Activated naive CD8-positive, alpha-beta T cell (primary cell): ENCODE data around the gene CLOCK.
A peak's percentile ranks its signal among the peaks of the same experiment; 100 is the strongest.
"Not testable (repeated sequence)": the region's sequence is repeated elsewhere in the genome, so short reads cannot be mapped to it uniquely, and the experiment has no call there.

Experiments used
- H3K27ac Mint-ChIP-seq: one replicate; pipeline ENCODE4 v1.8.0; 2021; ENCODE audit warnings: mixed read lengths
- H3K27me3 Mint-ChIP-seq: one replicate; pipeline ENCODE4 v1.8.0; 2021; ENCODE audit warnings: mixed read lengths
- H3K36me3 Mint-ChIP-seq: one replicate; pipeline ENCODE4 v1.8.0; 2021; ENCODE audit warnings: mixed read lengths
- H3K4me1 Mint-ChIP-seq: one replicate; pipeline ENCODE4 v1.8.0; 2021; ENCODE audit warnings: low read depth, mixed read lengths
- H3K4me3 Mint-ChIP-seq: one replicate; pipeline ENCODE4 v1.8.0; 2021; ENCODE audit warnings: mild to moderate bottlenecking, mixed read lengths
- H3K9me3 Mint-ChIP-seq: one replicate; pipeline ENCODE4 v1.8.0; 2021; ENCODE audit warnings: low read depth, mixed read lengths

CLOCK gene, protein sequence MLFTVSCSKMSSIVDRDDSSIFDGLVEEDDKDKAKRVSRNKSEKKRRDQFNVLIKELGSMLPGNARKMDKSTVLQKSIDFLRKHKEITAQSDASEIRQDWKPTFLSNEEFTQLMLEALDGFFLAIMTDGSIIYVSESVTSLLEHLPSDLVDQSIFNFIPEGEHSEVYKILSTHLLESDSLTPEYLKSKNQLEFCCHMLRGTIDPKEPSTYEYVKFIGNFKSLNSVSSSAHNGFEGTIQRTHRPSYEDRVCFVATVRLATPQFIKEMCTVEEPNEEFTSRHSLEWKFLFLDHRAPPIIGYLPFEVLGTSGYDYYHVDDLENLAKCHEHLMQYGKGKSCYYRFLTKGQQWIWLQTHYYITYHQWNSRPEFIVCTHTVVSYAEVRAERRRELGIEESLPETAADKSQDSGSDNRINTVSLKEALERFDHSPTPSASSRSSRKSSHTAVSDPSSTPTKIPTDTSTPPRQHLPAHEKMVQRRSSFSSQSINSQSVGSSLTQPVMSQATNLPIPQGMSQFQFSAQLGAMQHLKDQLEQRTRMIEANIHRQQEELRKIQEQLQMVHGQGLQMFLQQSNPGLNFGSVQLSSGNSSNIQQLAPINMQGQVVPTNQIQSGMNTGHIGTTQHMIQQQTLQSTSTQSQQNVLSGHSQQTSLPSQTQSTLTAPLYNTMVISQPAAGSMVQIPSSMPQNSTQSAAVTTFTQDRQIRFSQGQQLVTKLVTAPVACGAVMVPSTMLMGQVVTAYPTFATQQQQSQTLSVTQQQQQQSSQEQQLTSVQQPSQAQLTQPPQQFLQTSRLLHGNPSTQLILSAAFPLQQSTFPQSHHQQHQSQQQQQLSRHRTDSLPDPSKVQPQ

DNA sequence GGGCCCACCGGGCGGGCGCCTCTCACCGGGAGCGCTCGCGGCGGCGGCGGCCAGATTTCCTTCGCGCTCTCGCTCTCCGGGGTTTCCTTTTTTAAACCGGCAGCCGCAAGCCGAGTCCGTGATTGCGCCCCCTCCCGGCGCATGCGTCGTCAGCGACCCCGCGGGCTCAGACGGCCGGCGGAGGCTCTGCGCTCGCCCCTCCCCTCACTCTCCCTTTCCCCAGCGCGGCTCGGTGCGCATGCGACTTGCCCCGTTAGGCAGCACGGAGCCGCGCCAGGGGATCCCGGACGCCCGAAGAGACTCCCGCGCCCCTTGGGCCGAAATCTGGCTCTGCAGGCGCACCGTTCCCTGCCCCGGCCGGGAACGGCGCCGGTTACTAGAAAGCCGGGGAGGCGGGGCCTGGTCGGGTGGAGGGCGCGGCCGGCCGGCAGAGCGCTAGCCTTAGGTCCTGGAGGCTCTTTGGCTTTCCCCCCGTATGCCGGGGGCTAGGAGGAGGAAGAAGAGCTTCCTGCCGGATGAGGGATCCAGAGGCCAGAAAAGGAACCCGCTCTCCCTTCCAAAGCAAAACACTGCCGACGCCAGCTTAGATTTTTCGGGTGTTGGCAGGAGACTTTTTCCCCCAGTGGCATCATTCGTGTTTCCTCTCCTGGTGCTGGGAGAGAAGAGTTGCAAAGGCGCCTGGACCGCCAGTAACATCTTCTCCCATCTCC is at the start of gene CLOCK:
Gene CLOCK, minus strand, starts transcription at position 154 of the 710 bp plus-strand sequence. CDS start 64,124 bp downstream, outside the sequence.
- H3K9me3 Mint-ChIP-seq: no peaks in the 10 kb centered on the region
- no peaks in the 10 kb centered on the region for H3K36me3 Mint-ChIP-seq
- peak within 1 kb of the TSS; percentile 95 for H3K4me3 Mint-ChIP-seq
- peak within 1 kb of the TSS; percentile 91 for H3K27ac Mint-ChIP-seq
- no peaks in the 10 kb centered on the region for H3K27me3 Mint-ChIP-seq
- H3K4me1 Mint-ChIP-seq: peaks cover 49% of the 10 kb centered on the region

DNA sequence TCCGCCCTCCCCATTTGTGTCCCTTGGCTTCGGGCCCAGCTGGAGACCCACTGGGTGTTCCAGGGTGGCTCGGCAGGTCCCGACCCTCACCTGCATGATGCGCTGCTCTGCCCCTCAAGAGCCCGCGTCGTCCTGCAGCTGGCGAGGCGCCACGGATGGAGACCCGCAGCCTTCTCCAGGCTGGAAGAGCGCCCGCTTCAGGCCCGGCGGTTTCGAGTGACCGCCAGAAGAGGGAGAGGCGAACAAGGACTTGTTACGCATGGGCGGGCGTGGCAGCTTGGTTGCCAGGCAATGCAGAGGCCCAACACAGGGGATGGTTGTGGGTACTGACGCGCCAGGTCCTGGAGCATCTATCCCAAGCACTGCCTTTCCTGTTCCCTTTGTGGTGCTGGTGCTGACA is 45.3 kb upstream of the CLOCK start, which contains the start of gene PDCL2:
Gene PDCL2, minus strand, starts transcription at position 232 of the 400 bp plus-strand sequence. Its CDS starts 136 bp downstream, at position 96.
- no peak within 1 kb of the TSS for H3K27ac Mint-ChIP-seq
- H3K27me3 Mint-ChIP-seq: peaks cover 5% of the 10 kb centered on the region
- no peak within 1 kb of the TSS for H3K4me3 Mint-ChIP-seq

DNA sequence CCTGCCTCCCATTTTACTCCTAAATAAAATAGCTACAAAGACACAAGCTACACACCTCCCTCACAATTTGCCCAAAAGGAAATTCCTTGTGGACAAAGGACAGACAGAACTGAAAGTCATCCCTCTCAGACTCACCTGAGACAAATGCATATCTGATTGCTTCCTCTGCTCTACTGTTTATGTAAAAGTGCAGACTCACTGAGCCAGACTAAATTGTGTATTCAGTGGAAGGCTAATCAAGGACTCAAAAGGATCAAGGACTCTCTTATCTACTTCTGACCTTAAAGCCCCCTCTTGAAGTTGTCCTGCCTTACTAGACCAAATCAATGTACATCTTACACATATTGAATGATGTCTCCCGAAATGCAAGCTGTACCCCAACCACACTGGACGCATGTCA is 41.5 kb upstream of the CLOCK start:
- Mint-ChIP-seq H3K4me3 (no peak overlapping the region), H3K27me3 (peaks cover 7% of the 10 kb centered on the region), H3K4me1 (no peaks in the 10 kb centered on the region)

More for the DNA sequence above, 45.3 kb upstream of the CLOCK start, which contains the start of gene PDCL2:
- H3K36me3 Mint-ChIP-seq: no peaks in the 10 kb centered on the region
- H3K9me3 Mint-ChIP-seq: no peaks in the 10 kb centered on the region
- H3K4me1 Mint-ChIP-seq: no peaks in the 10 kb centered on the region

DNA sequence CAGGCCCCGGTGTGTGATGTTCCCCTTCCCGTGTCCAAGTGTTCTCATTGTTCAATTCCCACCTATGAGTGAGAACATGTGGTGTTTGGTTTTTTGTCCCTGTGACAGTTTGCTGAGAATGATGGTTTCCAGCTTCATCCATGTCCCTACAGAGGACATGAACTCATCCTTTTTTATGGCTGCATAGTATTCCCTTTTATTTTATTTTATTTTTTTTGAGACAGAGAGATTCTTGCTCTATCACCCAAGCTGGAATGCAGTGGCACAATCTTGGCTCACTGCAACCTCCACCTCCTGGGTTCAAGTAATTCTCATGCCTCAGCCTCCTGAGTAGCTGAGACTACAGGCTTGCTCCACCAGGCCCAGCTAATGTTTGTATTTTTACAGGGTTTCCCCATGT is 36.1 kb upstream of the CLOCK start:
- not testable (repeated sequence) for H3K4me3 Mint-ChIP-seq, H3K9me3 Mint-ChIP-seq, H3K4me1 Mint-ChIP-seq, H3K27ac Mint-ChIP-seq, H3K27me3 Mint-ChIP-seq, H3K36me3 Mint-ChIP-seq

More for the DNA sequence above, 41.5 kb upstream of the CLOCK start:
- Mint-ChIP-seq H3K36me3 (no peaks in the 10 kb centered on the region), H3K9me3 (peaks cover 6% of the 10 kb centered on the region), H3K27ac (no peak overlapping the region)

DNA sequence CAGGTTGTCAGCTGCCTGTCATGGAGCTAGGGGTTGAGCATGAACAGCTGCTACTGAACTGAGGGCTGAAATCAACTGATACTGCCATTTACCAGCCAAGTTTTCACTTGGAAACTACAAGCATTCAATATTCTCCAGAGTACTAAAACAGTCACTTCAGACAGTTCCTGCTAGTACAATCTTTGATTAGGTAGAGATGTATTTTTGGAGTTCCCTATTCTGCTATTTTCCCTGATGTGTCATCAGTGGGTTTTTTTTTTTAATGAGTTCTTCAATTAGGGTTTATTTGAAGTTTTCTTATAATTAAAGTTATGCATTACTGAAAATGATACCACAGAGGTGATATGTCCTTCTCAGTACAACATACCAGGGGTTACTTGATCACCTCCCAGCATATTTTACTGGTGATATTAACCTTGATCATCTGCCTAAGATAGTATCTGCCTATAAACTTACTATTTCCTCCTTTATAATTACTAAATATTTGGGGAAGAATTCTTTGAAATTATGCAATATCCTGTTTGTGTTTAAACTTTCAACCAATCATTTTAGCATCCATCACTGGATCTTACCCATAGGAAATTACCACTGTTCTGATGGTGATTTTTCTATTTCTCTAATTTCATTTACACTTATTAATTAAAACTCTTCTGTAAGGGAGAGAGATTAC is 31.8 kb upstream of the CLOCK start:
- H3K27me3 Mint-ChIP-seq: no peaks in the 10 kb centered on the region
- H3K4me1 Mint-ChIP-seq: no peaks in the 10 kb centered on the region
- peaks cover 19% of the 10 kb centered on the region for H3K9me3 Mint-ChIP-seq
- H3K36me3 Mint-ChIP-seq: peaks cover 13% of the 10 kb centered on the region
- no peak overlapping the region for H3K27ac Mint-ChIP-seq
- H3K4me3 Mint-ChIP-seq: no peak overlapping the region

DNA sequence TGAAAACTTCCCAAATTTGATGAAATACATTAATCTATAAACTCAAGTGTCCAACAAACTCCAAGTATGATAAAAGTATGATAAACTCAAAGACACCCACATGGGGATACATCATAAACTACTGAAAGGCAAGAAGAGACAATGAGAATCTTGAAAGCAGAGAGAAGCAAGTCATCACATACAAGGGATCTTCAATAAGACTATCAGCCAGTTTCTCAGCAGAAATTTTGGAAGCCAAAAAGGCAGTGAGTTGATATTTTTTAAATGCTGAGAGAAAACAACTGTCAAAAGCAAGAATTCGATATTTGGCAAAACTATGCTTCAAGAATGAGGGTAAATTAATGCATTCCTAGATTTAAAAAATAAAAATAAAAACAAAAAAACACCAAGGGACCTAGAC is 28.8 kb upstream of the CLOCK start:
- H3K9me3 Mint-ChIP-seq: peaks cover 16% of the 10 kb centered on the region
- no peak overlapping the region for H3K27ac Mint-ChIP-seq
- H3K4me1 Mint-ChIP-seq: no peaks in the 10 kb centered on the region
- no peak overlapping the region for H3K4me3 Mint-ChIP-seq
- peaks cover 13% of the 10 kb centered on the region for H3K36me3 Mint-ChIP-seq
- no peaks in the 10 kb centered on the region for H3K27me3 Mint-ChIP-seq

DNA sequence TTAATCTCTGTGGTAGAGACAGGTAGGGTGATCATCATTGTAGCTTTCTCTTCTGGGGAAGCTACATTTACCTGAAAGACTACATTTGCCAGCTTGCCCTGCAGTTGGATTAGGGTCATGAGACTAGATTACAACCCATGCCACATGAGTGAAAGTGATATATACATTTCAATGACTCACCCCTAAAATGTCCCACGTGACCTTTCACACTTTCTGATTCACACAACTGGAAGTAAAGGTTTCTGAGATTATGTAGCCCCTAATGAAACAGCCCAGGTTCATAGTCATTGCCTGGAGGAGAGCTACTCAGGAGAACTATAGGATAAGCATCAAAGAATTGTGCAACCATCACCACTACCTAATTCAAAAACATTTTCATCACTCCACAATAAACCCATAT is 27.5 kb upstream of the CLOCK start:
- H3K4me3 Mint-ChIP-seq: no peak overlapping the region
- peaks cover 13% of the 10 kb centered on the region for H3K36me3 Mint-ChIP-seq
- no peaks in the 10 kb centered on the region for H3K4me1 Mint-ChIP-seq
- peaks cover 16% of the 10 kb centered on the region for H3K9me3 Mint-ChIP-seq
- no peaks in the 10 kb centered on the region for H3K27me3 Mint-ChIP-seq
- no peak overlapping the region for H3K27ac Mint-ChIP-seq

GRCh38 chr4:55571806-55572205 is 25.1 kb upstream of the CLOCK start:
- Mint-ChIP-seq H3K27me3 (no peaks in the 10 kb centered on the region), H3K4me3 (no peak overlapping the region), H3K4me1 (no peaks in the 10 kb centered on the region), H3K36me3 (peaks cover 13% of the 10 kb centered on the region), H3K27ac (no peak overlapping the region), H3K9me3 (peaks cover 12% of the 10 kb centered on the region)

- Mint-ChIP-seq H3K27ac (no peak overlapping the region), H3K4me1 (no peaks in the 10 kb centered on the region), H3K36me3 (no peaks in the 10 kb centered on the region), H3K9me3 (no peaks in the 10 kb centered on the region), H3K27me3 (no peaks in the 10 kb centered on the region), H3K4me3 (no peak overlapping the region)
Observed at GRCh38 chr4:55568905-55569504, 22.3 kb upstream of the CLOCK start.

DNA sequence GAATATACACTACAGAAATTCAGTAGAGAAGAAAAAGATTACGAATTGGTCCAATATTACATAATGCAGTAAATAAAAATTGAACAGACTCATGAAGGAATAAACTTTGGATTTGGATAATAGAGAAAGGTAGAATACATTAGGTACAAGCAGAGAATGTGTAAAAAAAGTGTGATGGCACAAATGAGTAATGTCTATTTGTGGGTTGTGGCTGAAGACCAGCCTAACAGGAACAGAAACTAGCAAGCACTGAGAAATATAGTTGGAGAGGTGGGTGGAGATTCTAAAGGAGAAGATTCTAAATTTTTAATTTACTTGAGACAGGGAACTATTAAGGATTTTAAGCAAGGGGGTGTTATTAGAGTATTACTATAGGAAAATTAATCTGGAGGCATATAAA is 15.2 kb upstream of the CLOCK start:
- no peak overlapping the region for H3K4me3 Mint-ChIP-seq
- no peaks in the 10 kb centered on the region for H3K36me3 Mint-ChIP-seq
- peak overlapping the region; percentile 1 for H3K27ac Mint-ChIP-seq
- peaks cover 7% of the 10 kb centered on the region for H3K4me1 Mint-ChIP-seq
- no peaks in the 10 kb centered on the region for H3K9me3 Mint-ChIP-seq
- H3K27me3 Mint-ChIP-seq: peaks cover 4% of the 10 kb centered on the region

- Mint-ChIP-seq H3K36me3 (no peaks in the 10 kb centered on the region), H3K4me3 (no peak overlapping the region), H3K27me3 (peaks cover 5% of the 10 kb centered on the region), H3K27ac (no peak overlapping the region), H3K4me1 (peaks cover 7% of the 10 kb centered on the region), H3K9me3 (no peaks in the 10 kb centered on the region)
Observed at GRCh38 chr4:55560096-55560495, 13.4 kb upstream of the CLOCK start.

DNA sequence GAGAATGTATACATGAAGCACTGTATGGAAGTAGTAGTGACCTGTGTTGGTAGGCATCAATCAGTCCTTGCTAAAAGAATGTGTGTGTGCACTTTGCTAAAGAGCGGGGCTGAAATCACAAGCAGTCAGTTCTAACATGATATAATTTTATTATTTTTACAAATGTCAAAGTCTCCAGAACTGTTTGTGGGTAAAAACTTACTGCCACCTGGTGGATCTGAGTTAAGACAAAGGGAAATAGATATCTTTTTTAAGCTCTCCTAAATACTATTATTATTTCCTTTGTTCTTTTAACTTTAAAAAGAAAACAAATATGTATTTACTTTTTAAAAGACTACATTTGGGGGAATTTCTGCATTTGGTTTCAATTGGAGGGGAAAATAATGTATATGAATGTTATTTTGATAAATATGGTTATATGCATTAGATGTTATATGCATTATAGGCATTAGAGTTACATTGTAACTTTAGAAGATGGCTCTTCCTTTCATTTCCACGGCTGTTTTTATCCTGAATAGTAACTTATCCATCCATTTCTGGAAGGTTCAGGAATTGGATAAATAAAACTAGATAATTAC is 7.8 kb upstream of the CLOCK start:
- H3K4me3 Mint-ChIP-seq: no peak overlapping the region
- no peaks in the 10 kb centered on the region for H3K36me3 Mint-ChIP-seq
- peaks cover 11% of the 10 kb centered on the region for H3K27me3 Mint-ChIP-seq

GRCh38 chr4:55553441-55554201 is 6.9 kb upstream of the CLOCK start:
- peaks cover 15% of the 10 kb centered on the region for H3K4me1 Mint-ChIP-seq
- H3K36me3 Mint-ChIP-seq: no peaks in the 10 kb centered on the region
- peaks cover 11% of the 10 kb centered on the region for H3K27me3 Mint-ChIP-seq
- H3K27ac Mint-ChIP-seq: no peak overlapping the region
- no peak overlapping the region for H3K4me3 Mint-ChIP-seq
- H3K9me3 Mint-ChIP-seq: no peaks in the 10 kb centered on the region

More for the DNA sequence above, 7.8 kb upstream of the CLOCK start:
- Mint-ChIP-seq H3K9me3 (no peaks in the 10 kb centered on the region), H3K27ac (no peak overlapping the region), H3K4me1 (peaks cover 10% of the 10 kb centered on the region)
